H9 (cell line): ENCODE data around the gene SNTG2. TPM values are rescaled to one million over a fixed set of nuclear protein-coding genes. Genes with fewer than 3 reads are reported as not detected.

Experiments
- DNase-seq: peaks from one replicate; pipeline ENCODE4 v3.0.0-alpha.2; 2017
- H2AFZ ChIP-seq: one replicate; pipeline ENCODE4 v1.6.1; 2013; ENCODE audit warnings: mild to moderate bottlenecking, low read length, control low read depth, moderate library complexity
- H2AK5ac ChIP-seq: 2 replicates; pipeline ENCODE4 v1.6.1; 2013; ENCODE audit warnings: low read length, control low read depth, mixed read lengths; ENCODE audit not compliant: insufficient read length
- H2BK120ac ChIP-seq: one replicate; pipeline ENCODE4 v1.6.1; 2013; ENCODE audit warnings: low read depth, mild to moderate bottlenecking, low read length, control low read depth, inconsistent platforms; ENCODE audit not compliant: poor library complexity, severe bottlenecking
- H2BK12ac ChIP-seq: 2 replicates; pipeline ENCODE4 v1.6.1; 2013; ENCODE audit warnings: low read length, control low read depth, mixed read lengths, low read depth; ENCODE audit not compliant: insufficient read length
- H2BK15ac ChIP-seq: 2 replicates; pipeline ENCODE4 v1.6.1; 2013; ENCODE audit warnings: low read depth, low read length, control low read depth
- H2BK20ac ChIP-seq: one replicate; pipeline ENCODE4 v1.6.1; 2013; ENCODE audit warnings: low read depth, mild to moderate bottlenecking, low read length, control low read depth, inconsistent platforms; ENCODE audit not compliant: poor library complexity, severe bottlenecking
- H2BK5ac ChIP-seq: 2 replicates; pipeline ENCODE4 v1.6.1; 2013; ENCODE audit warnings: low read length, control low read depth, mixed read lengths; ENCODE audit not compliant: insufficient read length
- H3K14ac ChIP-seq: 2 replicates; pipeline ENCODE4 v1.6.1; 2013; ENCODE audit warnings: low read length, control low read depth; ENCODE audit not compliant: insufficient read depth
- H3K18ac ChIP-seq: 2 replicates; pipeline ENCODE4 v1.6.1; 2013; ENCODE audit warnings: low read depth, mild to moderate bottlenecking, mixed read lengths, low read length, control low read depth; ENCODE audit not compliant: insufficient read length
- H3K23ac ChIP-seq: 2 replicates; pipeline ENCODE4 v1.6.1; 2013; ENCODE audit warnings: low read length, control low read depth, mixed read lengths, low read depth; ENCODE audit not compliant: insufficient read length
- H3K23me2 ChIP-seq: 2 replicates; pipeline ENCODE4 v1.6.1; 2013; ENCODE audit warnings: low read depth, mild to moderate bottlenecking, mixed read lengths, low read length, control low read depth; ENCODE audit not compliant: insufficient read length, poor library complexity, severe bottlenecking
- H3K27ac ChIP-seq: 2 replicates; pipeline ENCODE4 v1.5.1; 2013; ENCODE audit warnings: low read length, control low read depth, mixed read lengths, low read depth; ENCODE audit not compliant: insufficient read length
- H3K27me3 ChIP-seq: 2 replicates; pipeline ENCODE4 v1.6.1; 2013; ENCODE audit warnings: low read length, control low read depth, inconsistent platforms; ENCODE audit not compliant: insufficient read depth
- H3K4ac ChIP-seq: 2 replicates; pipeline ENCODE4 v1.6.1; 2013; ENCODE audit warnings: low read depth, mild to moderate bottlenecking, control low read depth, inconsistent platforms, low read length, moderate library complexity
- H3K4me1 ChIP-seq: 2 replicates; pipeline ENCODE4 v1.6.1; 2013; ENCODE audit warnings: low read length, control low read depth, inconsistent platforms; ENCODE audit not compliant: insufficient read depth
- H3K4me2 ChIP-seq: 2 replicates; pipeline ENCODE4 v1.6.1; 2013; ENCODE audit warnings: low read length, control low read depth, mixed read lengths; ENCODE audit not compliant: insufficient read length, insufficient read depth
- H3K56ac ChIP-seq: 2 replicates; pipeline ENCODE4 v1.6.1; 2013; ENCODE audit warnings: low read depth, mild to moderate bottlenecking, mixed read lengths, low read length, control low read depth; ENCODE audit not compliant: insufficient read length
- H3K79me1 ChIP-seq: 2 replicates; pipeline ENCODE4 v1.6.1; 2013; ENCODE audit warnings: low read depth, mild to moderate bottlenecking, moderate library complexity, low read length, control low read depth, inconsistent platforms; ENCODE audit not compliant: insufficient read depth, poor library complexity, severe bottlenecking
- H3K79me2 ChIP-seq: 2 replicates; pipeline ENCODE4 v1.6.1; 2013; ENCODE audit warnings: low read length, control low read depth, inconsistent platforms; ENCODE audit not compliant: insufficient read depth
- H3K9ac ChIP-seq: 2 replicates; pipeline ENCODE4 v1.6.1; 2013; ENCODE audit warnings: low read length, control low read depth, mixed read lengths; ENCODE audit not compliant: insufficient read length; ENCODE audit errors: extremely low read depth
- H3K9me3 ChIP-seq: one replicate; pipeline ENCODE4 v1.6.1; 2013; ENCODE audit warnings: low read depth, low read length, inconsistent platforms; ENCODE audit not compliant: control insufficient read depth
- H3T11ph ChIP-seq: one replicate; pipeline ENCODE4 v1.6.1; 2013; ENCODE audit warnings: mild to moderate bottlenecking, low read length, control low read depth, inconsistent platforms
- H4K20me1 ChIP-seq: one replicate; pipeline ENCODE4 v1.6.1; 2013; ENCODE audit not compliant: control insufficient read depth, insufficient read length, insufficient read depth
- H4K5ac ChIP-seq: 2 replicates; pipeline ENCODE4 v1.6.1; 2013; ENCODE audit warnings: low read depth, mild to moderate bottlenecking, mixed read lengths, low read length, control low read depth; ENCODE audit not compliant: insufficient read length
- H4K8ac ChIP-seq: replicated peaks from 2 replicates; pipeline ENCODE4 v1.6.1; 2013; ENCODE audit warnings: low read length, control low read depth, mixed read lengths, low read depth; ENCODE audit not compliant: insufficient read length
- H4K91ac ChIP-seq: 2 replicates; pipeline ENCODE4 v1.6.1; 2013; ENCODE audit warnings: low read depth, mild to moderate bottlenecking, moderate library complexity, mixed read lengths, low read length, control low read depth; ENCODE audit not compliant: insufficient read length
- H3K27ac Mint-ChIP-seq, 3 experiments: 2 replicates in 2 of 3; 3 replicates in 1 of 3; pipeline ENCODE4 v1.8.0; 2020 to 2021; ENCODE audit warnings: mixed read lengths in 3 of 3, mild to moderate bottlenecking in 1 of 3, moderate library complexity in 1 of 3
- H3K27me3 Mint-ChIP-seq: 2 replicates; pipeline ENCODE4 v1.8.0; 2021; ENCODE audit warnings: low read depth, mild to moderate bottlenecking, moderate library complexity, mixed read lengths
- H3K36me3 Mint-ChIP-seq, 3 experiments: 2 replicates in 2 of 3; 3 replicates in 1 of 3; pipeline ENCODE4 v1.8.0; 2020 to 2021; ENCODE audit warnings: low read depth in 3 of 3, mixed read lengths in 3 of 3; ENCODE audit not compliant: insufficient read depth in 1 of 3
- H3K4me1 Mint-ChIP-seq, 2 experiments: 2 replicates each; pipeline ENCODE4 v1.8.0; 2020; ENCODE audit warnings: mixed read lengths in 2 of 2
- H3K4me3 Mint-ChIP-seq, 2 experiments: 2 replicates in 1 of 2; 3 replicates in 1 of 2; pipeline ENCODE4 v1.8.0; 2020 to 2021; ENCODE audit warnings: mild to moderate bottlenecking in 2 of 2, mixed read lengths in 2 of 2, moderate library complexity in 1 of 2
- H3K9me3 Mint-ChIP-seq, 2 experiments: 2 replicates in 1 of 2; 3 replicates in 1 of 2; pipeline ENCODE4 v1.8.0; 2020; ENCODE audit warnings: mild to moderate bottlenecking in 2 of 2, mixed read lengths in 2 of 2, moderate library complexity in 1 of 2
- WGBS: extraction: QIAGEN DNeasy Blood & Tissue Kit; methylation state at CpG from one replicate; pipeline ENCODE4 v1.1.7; 2013; ENCODE audit warnings: missing lambda C conversion rate, low lambda C conversion rate, mixed read lengths; ENCODE audit not compliant: insufficient read length; ENCODE audit errors: extremely low coverage; 5-methylcytosine and 5-hydroxymethylcytosine counted together
- total RNA-seq: library from RNA; stranded (reverse); gene quantifications from 2 replicates; pipeline ENCODE4 v1.2.1, GENCODE V29; 2021
- TF ChIP-seq, protein P1 (sequence below): fragments of 200-600 bp; sonication (generic); conservative IDR thresholded peaks from 3 replicates; pipeline ENCODE4 v1.8.0; 2021; ENCODE audit warnings: antibody characterized with exemption, mild to moderate bottlenecking

SNTG2 gene
- total RNA-seq, 1 experiment from 2014 or later = 13.2 TPM

DNA sequence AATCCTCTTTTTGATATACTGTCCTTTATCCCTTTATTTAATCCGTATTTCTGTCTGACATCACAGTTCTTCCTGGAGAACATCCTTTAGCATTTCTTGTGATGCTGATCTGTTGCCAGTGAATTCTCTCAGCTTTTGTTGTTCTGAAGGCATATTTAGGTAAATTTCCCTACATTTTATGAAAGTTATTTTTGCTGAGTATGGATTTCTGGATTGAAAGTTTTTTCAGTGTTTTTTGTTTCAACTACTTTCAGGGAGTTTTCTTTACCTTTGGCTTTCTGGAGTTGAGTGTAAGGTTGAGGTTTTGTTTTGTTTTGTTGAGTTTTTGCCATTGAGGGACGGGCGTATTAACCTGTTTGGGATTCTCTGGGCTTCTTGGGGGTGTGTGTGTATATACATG, 22.5 kb downstream of the SNTG2 start:
- Mint-ChIP-seq H3K4me3 (no peak overlapping the region), H3K9me3 (peaks cover 18 to 19% of the 10 kb centered on the region in 2 experiments), H3K27me3 (no peaks in the 10 kb centered on the region; the same call in 1 of the 2 replicates), H3K4me1 (peaks cover 0 to 4% of the 10 kb centered on the region in 2 experiments; a peak in 2 of 4 replicates), H3K36me3 (peaks cover 7 to 24% (median 21%) of the 10 kb centered on the region in 3 experiments), H3K27ac (no peak overlapping the region)
- H3K27me3 ChIP-seq = no peaks in the 10 kb centered on the region
- H3K9ac ChIP-seq = no peak overlapping the region
- H4K5ac ChIP-seq = no peak overlapping the region
- TF ChIP-seq, protein P1, sequence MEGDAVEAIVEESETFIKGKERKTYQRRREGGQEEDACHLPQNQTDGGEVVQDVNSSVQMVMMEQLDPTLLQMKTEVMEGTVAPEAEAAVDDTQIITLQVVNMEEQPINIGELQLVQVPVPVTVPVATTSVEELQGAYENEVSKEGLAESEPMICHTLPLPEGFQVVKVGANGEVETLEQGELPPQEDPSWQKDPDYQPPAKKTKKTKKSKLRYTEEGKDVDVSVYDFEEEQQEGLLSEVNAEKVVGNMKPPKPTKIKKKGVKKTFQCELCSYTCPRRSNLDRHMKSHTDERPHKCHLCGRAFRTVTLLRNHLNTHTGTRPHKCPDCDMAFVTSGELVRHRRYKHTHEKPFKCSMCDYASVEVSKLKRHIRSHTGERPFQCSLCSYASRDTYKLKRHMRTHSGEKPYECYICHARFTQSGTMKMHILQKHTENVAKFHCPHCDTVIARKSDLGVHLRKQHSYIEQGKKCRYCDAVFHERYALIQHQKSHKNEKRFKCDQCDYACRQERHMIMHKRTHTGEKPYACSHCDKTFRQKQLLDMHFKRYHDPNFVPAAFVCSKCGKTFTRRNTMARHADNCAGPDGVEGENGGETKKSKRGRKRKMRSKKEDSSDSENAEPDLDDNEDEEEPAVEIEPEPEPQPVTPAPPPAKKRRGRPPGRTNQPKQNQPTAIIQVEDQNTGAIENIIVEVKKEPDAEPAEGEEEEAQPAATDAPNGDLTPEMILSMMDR = no peak
- no peak overlapping the region for H3K14ac ChIP-seq
- H3K79me1 ChIP-seq = peaks cover 2% of the 10 kb centered on the region
- no peak for DNase-seq
- no peak overlapping the region for H3K4ac ChIP-seq
- H2AK5ac ChIP-seq = no peak overlapping the region
- H3K79me2 ChIP-seq = peaks cover 6% of the 10 kb centered on the region; the same call in 1 of the 2 replicates
- no peaks in the 10 kb centered on the region for H3K9me3 ChIP-seq
- no peaks in the 10 kb centered on the region for H3K4me1 ChIP-seq
- WGBS = no CpG with 5 or more reads among the region's 3 CpGs
- H3K23me2 ChIP-seq = no peaks in the 10 kb centered on the region
- H3T11ph ChIP-seq = no peak overlapping the region
- H4K8ac ChIP-seq = no peak overlapping the region
- no peak overlapping the region for H3K4me2 ChIP-seq
- no peak overlapping the region for H3K23ac ChIP-seq
- H2AFZ ChIP-seq = no peak overlapping the region
- H2BK20ac ChIP-seq = no peak overlapping the region
- no peak overlapping the region for H3K27ac ChIP-seq
- H2BK120ac ChIP-seq = no peak overlapping the region
- H2BK5ac ChIP-seq = no peak overlapping the region
- H4K91ac ChIP-seq = no peak overlapping the region
- H4K20me1 ChIP-seq = no peaks in the 10 kb centered on the region
- no peak overlapping the region for H3K18ac ChIP-seq
- H2BK12ac ChIP-seq = no peak overlapping the region
- no peak overlapping the region for H3K56ac ChIP-seq
- H2BK15ac ChIP-seq = no peak overlapping the region
